PC-9 (cell line): ENCODE measurements around the gene FBXL15.

Experiments
- EZH2 ChIP-seq: fragments of 200-600 bp; sonication (generic); IDR thresholded peaks from 2 replicates; pipeline ENCODE4 v1.8.0; 2017; ENCODE audit warnings: antibody characterized with exemption, low read depth
- TF ChIP-seq, protein P1 (sequence below): fragments of 200-600 bp; sonication (generic); conservative IDR thresholded peaks from 2 replicates; pipeline ENCODE4 v1.6.1; 2017; ENCODE audit warnings: mixed run types, antibody characterized with exemption, mild to moderate bottlenecking, moderate library complexity

DNA sequence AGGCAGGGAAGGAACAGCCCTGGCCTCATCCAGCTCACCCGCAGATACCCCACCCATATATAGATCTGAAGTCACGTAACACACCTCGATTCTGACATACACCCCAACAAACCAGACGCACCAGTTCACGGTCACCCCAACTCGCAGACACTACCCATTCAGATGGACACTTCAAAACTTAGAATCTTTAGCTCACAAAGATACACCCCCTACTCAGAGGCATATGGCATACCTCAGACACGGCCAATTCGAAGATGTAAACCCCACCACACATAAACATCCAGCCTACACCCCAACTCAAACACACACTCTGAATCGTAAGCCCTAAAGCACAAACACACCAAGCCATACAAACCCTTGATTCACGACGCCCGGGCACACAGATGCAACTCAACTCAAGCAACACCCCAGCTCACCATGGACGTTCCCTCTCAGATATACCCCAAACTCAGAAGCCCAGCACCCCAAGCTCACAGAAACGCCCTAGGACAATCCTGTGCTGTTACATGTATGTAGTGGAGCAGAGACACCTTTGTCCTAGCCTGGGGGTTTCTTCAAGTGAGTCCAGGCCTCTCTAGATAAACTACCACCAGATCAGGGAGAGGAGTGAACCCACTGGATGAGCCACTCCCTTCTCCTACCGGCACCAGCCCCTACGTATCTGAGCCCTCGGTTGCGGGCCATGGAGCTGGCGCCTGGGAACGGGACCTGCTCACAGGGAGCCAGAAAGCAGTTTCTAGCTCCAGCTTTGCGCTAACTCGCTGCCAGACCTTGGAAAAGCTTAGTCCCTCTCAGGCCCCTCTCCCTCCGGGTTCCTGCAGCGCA lies 10.8 kb upstream of the FBXL15 start:
- TF ChIP-seq, protein P1, sequence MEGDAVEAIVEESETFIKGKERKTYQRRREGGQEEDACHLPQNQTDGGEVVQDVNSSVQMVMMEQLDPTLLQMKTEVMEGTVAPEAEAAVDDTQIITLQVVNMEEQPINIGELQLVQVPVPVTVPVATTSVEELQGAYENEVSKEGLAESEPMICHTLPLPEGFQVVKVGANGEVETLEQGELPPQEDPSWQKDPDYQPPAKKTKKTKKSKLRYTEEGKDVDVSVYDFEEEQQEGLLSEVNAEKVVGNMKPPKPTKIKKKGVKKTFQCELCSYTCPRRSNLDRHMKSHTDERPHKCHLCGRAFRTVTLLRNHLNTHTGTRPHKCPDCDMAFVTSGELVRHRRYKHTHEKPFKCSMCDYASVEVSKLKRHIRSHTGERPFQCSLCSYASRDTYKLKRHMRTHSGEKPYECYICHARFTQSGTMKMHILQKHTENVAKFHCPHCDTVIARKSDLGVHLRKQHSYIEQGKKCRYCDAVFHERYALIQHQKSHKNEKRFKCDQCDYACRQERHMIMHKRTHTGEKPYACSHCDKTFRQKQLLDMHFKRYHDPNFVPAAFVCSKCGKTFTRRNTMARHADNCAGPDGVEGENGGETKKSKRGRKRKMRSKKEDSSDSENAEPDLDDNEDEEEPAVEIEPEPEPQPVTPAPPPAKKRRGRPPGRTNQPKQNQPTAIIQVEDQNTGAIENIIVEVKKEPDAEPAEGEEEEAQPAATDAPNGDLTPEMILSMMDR: no peak
- TF ChIP-seq EZH2: no peak
